H1 (cell line): ENCODE data around the gene ZNF730. TPM values are rescaled to one million over a fixed set of nuclear protein-coding genes. Genes with fewer than 3 reads are reported as not detected.

Experiments
- BACH1 ChIP-seq: IDR thresholded peaks from 2 replicates; pipeline ENCODE4 v1.6.1; 2012; ENCODE audit warnings: low read length, improper control_type of control experiment
- CEBPB ChIP-seq: IDR thresholded peaks from 2 replicates; pipeline ENCODE4 v1.6.1; 2012; ENCODE audit warnings: low read depth, low read length
- CHD2 ChIP-seq: IDR thresholded peaks from 2 replicates; pipeline ENCODE4 v1.6.1; 2012; ENCODE audit warnings: low read length, improper control_type of control experiment
- EGR1 ChIP-seq: IDR thresholded peaks from 2 replicates; pipeline ENCODE4 v1.6.1; 2011; ENCODE audit warnings: low read depth, low read length, borderline replicate concordance
- EZH2 ChIP-seq: fragments of 200-600 bp; sonication (generic); IDR thresholded peaks from 2 replicates; pipeline ENCODE4 v1.7.1; 2012; ENCODE audit warnings: low read depth, mild to moderate bottlenecking, moderate library complexity, low read length, inconsistent platforms; ENCODE audit not compliant: severe bottlenecking
- NANOG ChIP-seq: IDR thresholded peaks from 2 replicates; pipeline ENCODE4 v1.6.1; 2011; ENCODE audit warnings: low read length, low read depth, mild to moderate bottlenecking, inconsistent platforms; ENCODE audit not compliant: insufficient read depth, poor library complexity, severe bottlenecking
- POU5F1 ChIP-seq: IDR thresholded peaks from 2 replicates; pipeline ENCODE4 v1.6.1; 2011; ENCODE audit warnings: low read depth, mild to moderate bottlenecking, low read length, moderate library complexity
- SAP30 ChIP-seq: fragments of 300-600 bp; sonication (generic); IDR thresholded peaks from 2 replicates; pipeline ENCODE4 v1.7.1; 2012; ENCODE audit warnings: low read length, moderate library complexity, mild to moderate bottlenecking, inconsistent platforms; ENCODE audit not compliant: insufficient read depth, insufficient replicate concordance
- TCF12 ChIP-seq: IDR thresholded peaks from 2 replicates; pipeline ENCODE4 v1.6.1; 2011; ENCODE audit warnings: low read depth, mild to moderate bottlenecking, low read length
- polyA plus RNA-seq, 7 experiments: library from polyadenylated mRNA; depleted of rRNA in 3 of 7; stranded (reverse) in 5 of 7; unstranded in 2 of 7; fragments of >200 nt in 5 of 7; fragments of 200-250 nt in 2 of 7; gene quantifications; 1 replicate in 5 of 7; 2 replicates in 1 of 7; 4 replicates in 1 of 7; pipeline versions ENCODE4 v1.2.1 to v1.2.3, GENCODE V29; 2011 to 2013; ENCODE audit warnings: missing spikeins in 2 of 7, mixed read lengths in 2 of 7
- total RNA-seq: library from RNA; stranded (reverse); fragmentation: NEBNext Ultra II Directional; extraction: Animal tissue kit (Norgen Biotek cat#: 25700); gene quantifications from 2 replicates; pipeline ENCODE4 v1.2.1, GENCODE V29; 2021
- TF ChIP-seq, protein P1 (sequence below): fragments of 300-600 bp; sonication (generic); IDR thresholded peaks from 2 replicates; pipeline ENCODE4 v1.7.1; 2012; ENCODE audit warnings: low read length, moderate library complexity, mild to moderate bottlenecking, inconsistent platforms; ENCODE audit not compliant: insufficient replicate concordance

The ZNF730 gene
- total and polyA plus RNA-seq, 2 of the 8 experiments (the other 6 are each of a cell fraction or from before 2014, with no cell fraction given): 7.0 to 29.4 TPM

DNA sequence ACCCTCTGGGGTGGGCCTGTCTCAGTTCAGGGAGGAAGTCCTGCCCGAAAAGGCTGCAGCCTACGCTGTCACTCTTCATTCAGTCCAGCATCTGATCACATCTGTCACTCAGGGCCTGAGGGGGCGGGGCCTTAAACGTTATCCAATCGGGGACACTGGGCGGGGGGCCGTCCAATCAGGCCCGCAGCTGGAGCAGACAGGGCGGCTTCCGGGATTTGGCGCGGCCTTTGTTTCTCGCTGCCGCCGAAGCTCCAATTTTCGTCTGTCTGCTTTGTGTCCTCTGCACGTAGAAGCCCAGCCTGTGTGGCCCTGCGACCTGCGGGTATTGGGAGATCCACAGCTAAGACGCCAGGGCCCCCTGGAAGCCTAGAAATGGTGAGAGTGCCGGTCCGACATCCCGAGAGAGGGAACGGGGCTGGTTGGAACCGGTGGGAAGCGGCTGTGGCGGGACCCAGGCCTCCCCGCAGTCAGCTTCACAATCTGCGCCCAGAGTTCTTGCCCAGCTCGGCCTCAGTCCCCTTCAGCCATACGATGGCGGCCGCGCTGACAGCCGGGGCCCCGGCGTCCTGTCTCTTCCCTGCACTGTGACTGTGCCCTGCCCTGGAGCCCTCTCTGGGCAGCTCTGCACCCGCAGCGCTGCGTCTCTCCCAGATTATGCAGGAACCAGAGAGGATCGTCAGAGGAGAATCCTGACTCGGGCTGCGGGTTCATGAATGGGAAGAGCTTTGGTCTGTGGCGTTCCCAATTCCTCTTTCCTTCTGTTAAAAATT, at the start of gene ZNF730 (continued):
- TF ChIP-seq NANOG (peak; percentile 32), EZH2 (no peak), EGR1 (no peak), CHD2 (peak; percentile 34; the same call in 1 of the 2 replicates), BACH1 (no peak), POU5F1 (no peak), TCF12 (no peak), CEBPB (no peak), SAP30 (no peak)
- TF ChIP-seq, protein P1, sequence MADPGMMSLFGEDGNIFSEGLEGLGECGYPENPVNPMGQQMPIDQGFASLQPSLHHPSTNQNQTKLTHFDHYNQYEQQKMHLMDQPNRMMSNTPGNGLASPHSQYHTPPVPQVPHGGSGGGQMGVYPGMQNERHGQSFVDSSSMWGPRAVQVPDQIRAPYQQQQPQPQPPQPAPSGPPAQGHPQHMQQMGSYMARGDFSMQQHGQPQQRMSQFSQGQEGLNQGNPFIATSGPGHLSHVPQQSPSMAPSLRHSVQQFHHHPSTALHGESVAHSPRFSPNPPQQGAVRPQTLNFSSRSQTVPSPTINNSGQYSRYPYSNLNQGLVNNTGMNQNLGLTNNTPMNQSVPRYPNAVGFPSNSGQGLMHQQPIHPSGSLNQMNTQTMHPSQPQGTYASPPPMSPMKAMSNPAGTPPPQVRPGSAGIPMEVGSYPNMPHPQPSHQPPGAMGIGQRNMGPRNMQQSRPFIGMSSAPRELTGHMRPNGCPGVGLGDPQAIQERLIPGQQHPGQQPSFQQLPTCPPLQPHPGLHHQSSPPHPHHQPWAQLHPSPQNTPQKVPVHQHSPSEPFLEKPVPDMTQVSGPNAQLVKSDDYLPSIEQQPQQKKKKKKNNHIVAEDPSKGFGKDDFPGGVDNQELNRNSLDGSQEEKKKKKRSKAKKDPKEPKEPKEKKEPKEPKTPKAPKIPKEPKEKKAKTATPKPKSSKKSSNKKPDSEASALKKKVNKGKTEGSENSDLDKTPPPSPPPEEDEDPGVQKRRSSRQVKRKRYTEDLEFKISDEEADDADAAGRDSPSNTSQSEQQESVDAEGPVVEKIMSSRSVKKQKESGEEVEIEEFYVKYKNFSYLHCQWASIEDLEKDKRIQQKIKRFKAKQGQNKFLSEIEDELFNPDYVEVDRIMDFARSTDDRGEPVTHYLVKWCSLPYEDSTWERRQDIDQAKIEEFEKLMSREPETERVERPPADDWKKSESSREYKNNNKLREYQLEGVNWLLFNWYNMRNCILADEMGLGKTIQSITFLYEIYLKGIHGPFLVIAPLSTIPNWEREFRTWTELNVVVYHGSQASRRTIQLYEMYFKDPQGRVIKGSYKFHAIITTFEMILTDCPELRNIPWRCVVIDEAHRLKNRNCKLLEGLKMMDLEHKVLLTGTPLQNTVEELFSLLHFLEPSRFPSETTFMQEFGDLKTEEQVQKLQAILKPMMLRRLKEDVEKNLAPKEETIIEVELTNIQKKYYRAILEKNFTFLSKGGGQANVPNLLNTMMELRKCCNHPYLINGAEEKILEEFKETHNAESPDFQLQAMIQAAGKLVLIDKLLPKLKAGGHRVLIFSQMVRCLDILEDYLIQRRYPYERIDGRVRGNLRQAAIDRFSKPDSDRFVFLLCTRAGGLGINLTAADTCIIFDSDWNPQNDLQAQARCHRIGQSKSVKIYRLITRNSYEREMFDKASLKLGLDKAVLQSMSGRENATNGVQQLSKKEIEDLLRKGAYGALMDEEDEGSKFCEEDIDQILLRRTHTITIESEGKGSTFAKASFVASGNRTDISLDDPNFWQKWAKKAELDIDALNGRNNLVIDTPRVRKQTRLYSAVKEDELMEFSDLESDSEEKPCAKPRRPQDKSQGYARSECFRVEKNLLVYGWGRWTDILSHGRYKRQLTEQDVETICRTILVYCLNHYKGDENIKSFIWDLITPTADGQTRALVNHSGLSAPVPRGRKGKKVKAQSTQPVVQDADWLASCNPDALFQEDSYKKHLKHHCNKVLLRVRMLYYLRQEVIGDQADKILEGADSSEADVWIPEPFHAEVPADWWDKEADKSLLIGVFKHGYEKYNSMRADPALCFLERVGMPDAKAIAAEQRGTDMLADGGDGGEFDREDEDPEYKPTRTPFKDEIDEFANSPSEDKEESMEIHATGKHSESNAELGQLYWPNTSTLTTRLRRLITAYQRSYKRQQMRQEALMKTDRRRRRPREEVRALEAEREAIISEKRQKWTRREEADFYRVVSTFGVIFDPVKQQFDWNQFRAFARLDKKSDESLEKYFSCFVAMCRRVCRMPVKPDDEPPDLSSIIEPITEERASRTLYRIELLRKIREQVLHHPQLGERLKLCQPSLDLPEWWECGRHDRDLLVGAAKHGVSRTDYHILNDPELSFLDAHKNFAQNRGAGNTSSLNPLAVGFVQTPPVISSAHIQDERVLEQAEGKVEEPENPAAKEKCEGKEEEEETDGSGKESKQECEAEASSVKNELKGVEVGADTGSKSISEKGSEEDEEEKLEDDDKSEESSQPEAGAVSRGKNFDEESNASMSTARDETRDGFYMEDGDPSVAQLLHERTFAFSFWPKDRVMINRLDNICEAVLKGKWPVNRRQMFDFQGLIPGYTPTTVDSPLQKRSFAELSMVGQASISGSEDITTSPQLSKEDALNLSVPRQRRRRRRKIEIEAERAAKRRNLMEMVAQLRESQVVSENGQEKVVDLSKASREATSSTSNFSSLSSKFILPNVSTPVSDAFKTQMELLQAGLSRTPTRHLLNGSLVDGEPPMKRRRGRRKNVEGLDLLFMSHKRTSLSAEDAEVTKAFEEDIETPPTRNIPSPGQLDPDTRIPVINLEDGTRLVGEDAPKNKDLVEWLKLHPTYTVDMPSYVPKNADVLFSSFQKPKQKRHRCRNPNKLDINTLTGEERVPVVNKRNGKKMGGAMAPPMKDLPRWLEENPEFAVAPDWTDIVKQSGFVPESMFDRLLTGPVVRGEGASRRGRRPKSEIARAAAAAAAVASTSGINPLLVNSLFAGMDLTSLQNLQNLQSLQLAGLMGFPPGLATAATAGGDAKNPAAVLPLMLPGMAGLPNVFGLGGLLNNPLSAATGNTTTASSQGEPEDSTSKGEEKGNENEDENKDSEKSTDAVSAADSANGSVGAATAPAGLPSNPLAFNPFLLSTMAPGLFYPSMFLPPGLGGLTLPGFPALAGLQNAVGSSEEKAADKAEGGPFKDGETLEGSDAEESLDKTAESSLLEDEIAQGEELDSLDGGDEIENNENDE: no peak
